HCEC 1CT (cell line): ENCODE results near the gene BCKDHA.
"Not testable (repeated sequence)": the region's sequence is repeated elsewhere in the genome, so short reads cannot be mapped to it uniquely, and the experiment has no call there.

Experiments used
- DNase-seq: peaks from one replicate; pipeline ENCODE4 v3.0.0-alpha.2; 2017

BCKDHA gene

DNA sequence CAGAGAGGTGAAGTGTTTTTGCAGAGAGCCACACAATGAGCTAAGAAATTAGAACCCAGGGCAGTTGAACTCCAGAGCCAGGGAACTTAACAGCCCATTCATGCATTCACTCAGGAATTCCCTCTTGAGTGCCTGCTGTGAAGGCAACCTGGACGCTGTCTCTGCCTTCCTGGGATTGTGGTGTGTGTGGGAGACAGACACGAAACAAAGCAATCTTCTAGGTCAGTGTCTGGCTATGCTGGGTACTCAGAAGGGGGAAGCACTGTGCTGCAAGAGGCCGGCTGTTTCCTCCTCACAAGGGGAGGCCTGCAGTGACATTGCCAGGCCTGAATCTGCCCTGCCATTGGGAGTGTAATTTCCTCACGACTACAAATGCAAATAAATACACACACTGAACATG is 9.7 kb downstream of the BCKDHA start:
- no peak for DNase-seq

DNA sequence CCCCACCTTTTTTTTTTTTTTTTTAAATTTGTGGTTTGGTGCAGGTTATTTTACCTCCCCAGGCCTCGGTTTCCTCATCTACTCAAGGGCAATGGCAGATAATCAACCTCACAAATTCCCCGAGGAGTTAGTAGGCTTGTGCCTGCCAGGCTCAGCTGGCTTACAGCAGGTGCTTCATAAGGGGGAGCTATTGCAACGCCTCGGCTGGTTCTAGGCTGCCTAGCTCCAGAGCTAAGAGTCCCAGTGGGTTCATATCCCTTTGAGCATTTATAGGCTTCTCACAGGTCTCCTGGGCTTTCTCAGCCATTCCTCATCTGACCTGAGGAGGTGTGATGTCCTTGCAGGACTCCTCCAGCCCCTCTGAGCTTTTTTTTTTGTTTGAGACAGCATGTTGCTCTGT is 10.6 kb downstream of the BCKDHA start:
- DNase-seq, result no peak

DNA sequence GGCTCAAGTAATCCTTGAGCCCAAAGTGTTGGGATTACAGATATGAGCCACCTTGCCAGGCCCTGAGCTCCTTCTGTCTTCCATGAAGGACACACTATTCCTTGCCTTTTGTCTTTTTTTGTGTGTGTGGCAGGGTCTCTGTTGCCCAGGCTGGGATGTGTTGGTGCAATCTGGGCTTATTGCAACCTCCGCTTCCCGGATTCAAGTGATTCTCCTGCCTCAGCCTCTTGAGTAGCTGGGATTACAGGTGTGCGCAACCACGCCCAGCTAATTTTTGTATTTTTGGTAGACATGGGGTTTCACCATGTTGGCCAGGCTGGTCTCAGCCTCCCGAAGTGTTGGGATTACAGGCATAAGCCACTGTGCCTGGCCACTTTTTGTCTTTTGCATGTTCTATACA is 11.2 kb downstream of the BCKDHA start:
- not testable (repeated sequence) for DNase-seq

DNA sequence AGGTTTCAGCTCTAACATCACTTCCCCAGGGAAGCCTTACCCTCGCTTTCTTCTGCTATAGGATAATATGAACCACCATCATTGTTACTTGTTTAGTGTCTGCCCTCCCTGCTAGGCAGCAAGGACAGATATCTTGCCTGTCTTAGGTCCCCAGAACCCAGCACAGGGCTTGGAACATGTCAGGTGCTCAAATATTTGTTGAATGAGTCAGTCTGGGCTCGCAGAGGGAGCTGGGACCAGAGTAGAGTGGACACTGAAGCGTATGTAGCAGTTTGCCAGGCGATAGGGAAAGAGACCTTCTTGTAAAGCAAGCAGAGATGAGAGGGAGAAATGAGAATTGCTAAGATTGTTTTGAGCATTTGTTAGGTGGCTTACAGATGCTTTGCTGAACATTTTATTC is 11.7 kb downstream of the BCKDHA start:
- DNase-seq, result no peak

DNA sequence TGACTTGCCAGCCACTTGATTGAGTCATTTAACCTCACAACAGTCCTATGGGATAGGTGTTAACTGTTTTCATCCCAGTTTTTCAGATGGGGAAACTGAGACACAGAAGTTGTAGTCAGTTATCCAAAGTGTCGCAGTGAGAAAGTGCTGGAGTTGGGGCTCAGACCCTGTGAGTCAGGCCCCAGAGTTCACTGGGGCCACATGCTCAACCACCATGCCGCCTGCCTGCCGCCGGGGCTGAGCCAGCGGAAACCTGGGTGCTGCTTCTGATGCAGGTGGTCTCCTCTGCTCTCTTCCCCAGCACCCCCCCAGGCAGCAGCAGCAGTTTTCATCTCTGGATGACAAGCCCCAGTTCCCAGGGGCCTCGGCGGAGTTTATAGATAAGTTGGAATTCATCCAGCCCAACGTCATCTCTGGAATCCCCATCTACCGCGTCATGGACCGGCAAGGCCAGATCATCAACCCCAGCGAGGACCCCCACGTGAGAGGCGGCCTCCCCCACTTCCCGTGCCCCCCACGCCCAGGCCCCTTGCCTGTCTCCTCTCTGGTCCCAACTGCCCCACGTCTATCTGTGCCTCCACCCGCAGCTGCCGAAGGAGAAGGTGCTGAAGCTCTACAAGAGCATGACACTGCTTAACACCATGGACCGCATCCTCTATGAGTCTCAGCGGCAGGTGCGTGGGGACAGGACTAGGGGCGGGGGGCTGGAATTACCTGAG is 12.9 kb downstream of the BCKDHA start:
- DNase-seq, result no peak

DNA sequence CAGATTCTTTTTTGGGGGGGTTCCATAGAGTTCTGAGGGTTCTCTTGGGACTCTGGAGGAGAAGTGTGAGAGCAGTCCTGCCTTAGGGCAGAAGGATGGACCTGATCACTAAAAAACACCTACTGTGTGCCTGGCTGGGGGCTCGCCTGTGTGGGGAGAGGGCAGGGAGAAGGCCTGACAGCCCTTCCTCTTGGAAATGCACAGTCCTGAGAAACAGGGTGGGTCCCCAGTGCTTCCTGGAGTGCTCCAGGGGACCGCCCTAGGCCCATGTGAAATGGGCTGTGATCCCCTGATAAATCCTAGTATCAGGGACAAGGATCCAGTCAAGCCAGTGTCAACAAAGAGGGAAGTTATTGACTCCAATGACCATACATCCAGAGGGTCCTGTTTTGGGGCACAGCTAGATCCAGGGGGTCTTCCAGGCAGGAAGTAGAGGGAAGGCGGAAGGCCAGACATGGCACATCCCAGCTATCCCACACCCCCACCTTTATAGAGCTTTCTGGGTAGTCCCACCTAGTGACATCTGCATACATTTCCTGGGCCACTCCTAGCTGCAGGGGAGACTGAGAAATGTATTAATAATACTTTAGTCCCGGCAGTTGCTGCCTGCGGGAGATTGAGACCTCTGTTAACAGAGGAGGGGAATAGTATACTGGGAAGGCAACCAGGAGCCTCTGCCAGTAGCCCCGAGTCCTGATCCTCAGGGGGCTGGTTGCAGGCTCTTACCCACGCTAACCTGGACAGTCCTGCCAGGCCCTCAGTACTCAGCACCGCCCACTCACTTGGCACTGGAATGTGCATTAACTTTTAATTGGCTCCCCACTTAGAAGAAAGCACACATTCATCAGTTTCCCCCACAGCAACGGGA is 13.7 kb downstream of the BCKDHA start:
- DNase-seq, result no peak

DNA sequence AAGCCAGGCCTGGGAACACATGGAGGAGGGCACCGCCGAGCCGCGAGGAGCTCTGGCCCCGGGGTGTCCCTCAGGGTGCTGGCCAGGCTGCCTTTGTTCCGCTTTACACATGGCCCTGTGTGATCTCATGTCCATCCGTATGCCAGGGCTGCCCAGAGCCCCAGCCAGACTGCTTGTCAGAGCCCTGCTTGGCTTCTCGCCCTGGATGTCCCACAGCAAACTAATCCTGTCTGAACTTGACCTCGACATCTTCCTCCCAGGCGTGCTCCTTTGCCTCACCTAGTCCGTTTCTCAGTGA is 14.3 kb downstream of the BCKDHA start:
- DNase-seq, result no peak

DNA sequence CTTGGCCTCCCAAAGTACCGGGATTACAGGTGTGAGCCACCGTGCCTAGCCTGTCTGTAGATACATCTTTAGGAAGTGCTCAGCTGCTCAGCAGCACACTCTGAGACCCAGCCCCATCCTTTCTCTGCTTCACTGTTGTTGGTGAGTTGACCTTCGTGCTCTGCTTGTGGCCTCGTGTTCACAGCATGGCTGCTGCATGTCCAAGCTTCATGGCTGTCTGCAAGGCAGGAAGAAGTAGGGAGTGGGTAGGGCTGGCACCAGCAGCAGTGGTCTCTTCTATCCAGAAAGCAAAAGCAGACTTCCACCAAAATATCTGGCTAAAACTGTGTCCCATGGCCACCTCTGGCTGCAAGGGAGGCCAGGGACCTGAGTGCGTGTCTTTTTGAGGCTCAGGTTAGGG is 15.3 kb downstream of the BCKDHA start:
- DNase-seq, result no peak

DNA sequence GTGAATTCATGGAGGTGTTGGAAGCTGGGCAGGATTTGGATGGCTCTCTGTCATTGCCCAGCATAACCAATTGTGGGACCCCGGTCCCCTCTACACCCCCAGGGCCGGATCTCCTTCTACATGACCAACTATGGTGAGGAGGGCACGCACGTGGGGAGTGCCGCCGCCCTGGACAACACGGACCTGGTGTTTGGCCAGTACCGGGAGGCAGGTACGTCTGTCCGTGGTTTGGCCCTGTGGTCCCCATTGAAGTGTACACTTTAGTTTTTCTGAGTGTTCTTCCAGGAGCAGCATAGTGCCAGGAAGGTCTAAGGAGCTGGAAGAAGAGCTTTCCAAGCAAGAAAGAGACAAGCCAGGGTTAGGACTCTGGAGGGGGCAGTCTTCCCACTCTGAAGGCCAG is 16.3 kb downstream of the BCKDHA start:
- no peak for DNase-seq

DNA sequence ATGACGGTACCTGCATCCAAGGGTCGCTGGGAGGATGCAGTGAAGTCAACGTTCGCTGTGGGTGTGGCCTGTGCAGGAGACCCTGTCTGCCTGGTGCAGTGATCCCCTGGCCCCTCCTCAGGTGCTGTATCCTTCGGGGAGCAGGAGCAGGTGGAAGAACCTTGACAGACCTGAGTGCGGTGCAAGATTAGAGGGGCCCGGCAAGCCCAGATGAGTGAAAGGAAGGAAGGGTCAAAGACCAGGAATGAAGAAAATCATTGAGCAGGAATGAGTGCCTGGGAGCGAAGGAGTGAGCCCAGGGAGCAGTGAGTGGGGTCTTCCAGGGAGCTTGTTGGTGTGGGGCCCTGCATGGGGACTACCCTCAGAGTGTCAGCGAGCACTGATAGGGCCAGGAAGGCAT is 16.8 kb downstream of the BCKDHA start:
- DNase-seq, result no peak

DNA sequence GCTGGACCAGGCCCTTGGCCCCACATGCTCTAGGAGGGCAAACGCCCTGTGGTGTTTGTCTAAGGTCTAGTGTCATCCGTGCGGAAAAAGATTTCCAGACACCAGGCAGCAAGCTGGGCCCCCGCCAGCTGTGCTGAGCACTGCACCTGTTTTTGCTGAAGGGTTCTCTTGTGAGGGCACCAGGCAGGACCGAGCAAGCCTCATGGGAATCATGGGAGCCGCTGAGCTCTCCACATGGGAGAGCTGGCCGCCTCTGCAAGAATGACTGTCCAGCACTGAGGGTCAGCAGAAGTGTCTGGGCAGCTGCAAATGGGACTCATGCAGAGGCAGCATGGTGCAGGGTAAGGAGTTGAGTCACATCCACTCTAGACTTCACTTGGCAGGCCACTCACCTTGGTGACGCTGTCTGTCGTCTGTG is 17.5 kb downstream of the BCKDHA start:
- DNase-seq, result no peak

DNA sequence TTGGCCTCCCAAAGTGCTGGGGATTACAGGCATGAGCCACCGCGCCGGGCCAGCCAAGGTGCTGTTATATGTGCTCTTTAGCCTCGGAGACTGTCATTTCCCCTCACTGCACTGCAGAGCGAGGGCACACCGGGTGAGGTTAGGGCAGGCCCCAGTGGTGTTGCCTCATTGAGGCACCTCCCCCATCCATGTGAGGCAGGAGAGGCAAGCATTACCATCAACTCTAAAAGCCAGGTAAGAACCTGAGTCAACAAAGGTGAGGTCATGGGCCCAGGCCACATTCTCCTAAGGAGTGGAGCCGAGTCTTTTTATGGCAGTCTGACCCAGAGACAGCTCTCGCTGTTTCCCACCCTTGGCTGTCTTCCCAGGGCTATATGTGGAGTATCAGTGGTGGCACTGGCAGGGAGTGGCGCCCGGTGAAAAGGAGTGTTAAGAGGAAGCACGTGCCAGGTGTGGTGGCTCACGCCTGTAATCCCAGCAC is 18.6 kb downstream of the BCKDHA start:
- no peak for DNase-seq

DNA sequence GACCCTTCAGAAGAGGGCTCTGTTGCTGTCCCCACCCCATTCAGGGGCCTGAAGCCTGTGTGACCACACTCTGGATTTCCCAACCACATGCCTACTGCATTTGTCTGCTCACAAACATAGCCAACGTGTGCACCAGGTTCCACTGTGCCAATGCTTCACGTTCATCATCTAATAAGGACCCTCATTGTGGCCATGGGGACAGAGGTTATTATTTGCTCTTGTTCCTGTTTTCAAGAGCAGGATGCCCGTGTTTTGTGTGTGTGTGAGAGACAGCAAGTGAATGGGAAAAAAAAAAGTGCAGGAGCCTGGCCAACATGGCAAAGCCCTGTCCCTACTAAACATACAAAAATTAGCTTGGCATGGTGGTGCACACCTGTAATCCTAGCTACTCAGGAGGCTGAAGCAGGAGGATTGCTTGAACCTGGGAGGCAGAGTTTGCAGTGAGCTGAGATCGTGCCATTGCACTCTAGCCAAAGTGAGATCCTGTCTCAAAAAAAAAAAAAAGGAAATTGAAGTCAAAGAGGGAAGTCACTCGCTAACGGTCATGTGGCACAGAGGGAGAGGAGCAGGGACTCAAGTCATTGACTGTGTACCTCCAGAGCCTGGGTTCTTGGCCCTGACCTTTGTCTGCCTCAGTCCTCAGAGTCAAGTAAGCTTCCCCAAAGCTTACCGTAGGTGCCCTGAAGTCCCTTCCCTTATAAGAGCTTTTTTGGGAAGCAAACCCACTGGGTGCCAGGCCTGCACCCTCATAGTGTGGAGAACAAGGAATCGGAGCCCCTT is 22.7 kb downstream of the BCKDHA start:
- DNase-seq, result no peak

DNA sequence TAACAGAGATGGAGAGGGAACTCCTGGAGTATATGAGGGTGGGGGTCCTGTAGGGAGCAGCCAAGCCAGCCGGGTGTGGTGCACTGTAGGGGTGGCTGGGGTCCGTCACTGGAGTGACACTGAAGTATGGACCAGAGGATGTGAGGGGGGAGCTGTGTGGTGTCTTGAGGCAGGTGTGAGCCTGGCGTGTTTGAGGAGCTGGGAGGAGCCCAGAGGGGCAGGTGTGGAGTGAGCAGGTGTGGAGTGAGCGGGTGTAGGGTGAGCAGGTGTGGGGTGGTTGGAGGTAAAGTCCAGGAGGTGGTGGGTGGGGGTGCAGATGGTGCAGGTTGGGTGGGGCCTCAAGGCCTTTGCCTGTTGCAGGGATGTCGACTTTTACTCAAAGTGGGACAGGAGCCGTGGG is 23.7 kb downstream of the BCKDHA start:
- no peak for DNase-seq

DNA sequence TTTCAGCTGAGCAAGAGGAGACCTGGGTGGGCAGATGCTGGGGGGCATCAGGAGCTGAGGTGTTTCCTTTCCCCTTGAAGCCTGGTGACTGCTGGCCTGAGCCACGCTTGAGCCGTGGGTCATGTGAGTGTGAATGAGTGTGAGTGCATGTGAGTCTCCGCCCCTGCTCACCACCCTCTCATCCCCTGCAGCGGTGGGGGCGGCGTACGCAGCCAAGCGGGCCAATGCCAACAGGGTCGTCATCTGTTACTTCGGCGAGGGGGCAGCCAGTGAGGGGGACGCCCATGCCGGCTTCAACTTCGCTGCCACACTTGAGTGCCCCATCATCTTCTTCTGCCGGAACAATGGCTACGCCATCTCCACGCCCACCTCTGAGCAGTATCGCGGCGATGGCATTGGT is 24.4 kb downstream of the BCKDHA start:
- no peak for DNase-seq

DNA sequence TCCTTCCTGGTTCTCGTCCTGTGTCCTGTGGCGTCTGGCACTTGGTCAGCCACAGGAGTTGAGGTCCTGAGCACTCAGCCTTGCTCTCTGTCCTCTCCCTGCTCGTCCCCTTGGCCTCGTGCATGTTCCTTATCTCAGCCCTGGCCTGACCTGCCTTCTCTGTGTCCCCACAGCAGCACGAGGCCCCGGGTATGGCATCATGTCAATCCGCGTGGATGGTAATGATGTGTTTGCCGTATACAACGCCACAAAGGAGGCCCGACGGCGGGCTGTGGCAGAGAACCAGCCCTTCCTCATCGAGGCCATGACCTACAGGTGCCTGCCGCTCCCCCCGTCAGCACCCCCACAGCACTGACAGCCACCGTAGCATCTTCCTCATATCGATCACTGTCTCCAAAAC is 24.8 kb downstream of the BCKDHA start:
- no peak for DNase-seq

DNA sequence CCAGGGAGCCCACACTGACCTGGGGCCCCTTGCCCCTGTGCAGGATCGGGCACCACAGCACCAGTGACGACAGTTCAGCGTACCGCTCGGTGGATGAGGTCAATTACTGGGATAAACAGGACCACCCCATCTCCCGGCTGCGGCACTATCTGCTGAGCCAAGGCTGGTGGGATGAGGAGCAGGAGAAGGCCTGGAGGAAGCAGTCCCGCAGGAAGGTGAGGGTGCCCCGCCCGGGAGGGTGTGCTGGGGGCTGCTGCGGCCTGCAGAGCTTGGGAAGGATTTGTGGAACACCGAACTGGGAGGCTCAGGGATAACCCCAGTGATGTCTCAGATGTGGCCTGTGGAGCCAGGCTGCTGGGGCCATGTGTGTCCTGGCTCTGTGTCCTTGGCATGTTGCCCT is 25.3 kb downstream of the BCKDHA start:
- DNase-seq, result no peak

DNA sequence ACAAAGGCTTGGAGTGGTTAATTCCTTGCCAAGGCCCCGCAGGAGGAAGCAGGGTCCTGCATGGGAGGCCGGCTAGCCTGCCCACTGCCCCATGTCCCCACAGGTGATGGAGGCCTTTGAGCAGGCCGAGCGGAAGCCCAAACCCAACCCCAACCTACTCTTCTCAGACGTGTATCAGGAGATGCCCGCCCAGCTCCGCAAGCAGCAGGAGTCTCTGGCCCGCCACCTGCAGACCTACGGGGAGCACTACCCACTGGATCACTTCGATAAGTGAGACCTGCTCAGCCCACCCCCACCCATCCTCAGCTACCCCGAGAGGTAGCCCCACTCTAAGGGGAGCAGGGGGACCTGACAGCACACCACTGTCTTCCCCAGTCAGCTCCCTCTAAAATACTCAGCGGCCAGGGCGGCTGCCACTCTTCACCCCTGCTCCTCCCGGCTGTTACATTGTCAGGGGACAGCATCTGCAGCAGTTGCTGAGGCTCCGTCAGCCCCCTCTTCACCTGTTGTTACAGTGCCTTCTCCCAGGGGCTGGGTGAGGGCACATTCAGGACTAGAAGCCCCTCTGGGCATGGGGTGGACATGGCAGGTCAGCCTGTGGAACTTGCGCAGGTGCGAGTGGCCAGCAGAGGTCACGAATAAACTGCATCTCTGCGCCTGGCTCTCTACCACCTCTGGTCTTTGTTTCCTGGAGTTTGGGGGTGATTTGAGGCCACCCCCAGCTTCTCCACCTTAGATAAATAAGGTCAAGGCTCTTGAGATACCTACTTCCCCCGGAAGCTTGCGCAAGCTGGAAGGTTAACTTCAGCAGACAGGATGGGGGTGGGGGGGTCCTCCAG is 26.9 kb downstream of the BCKDHA start:
- no peak for DNase-seq

DNA sequence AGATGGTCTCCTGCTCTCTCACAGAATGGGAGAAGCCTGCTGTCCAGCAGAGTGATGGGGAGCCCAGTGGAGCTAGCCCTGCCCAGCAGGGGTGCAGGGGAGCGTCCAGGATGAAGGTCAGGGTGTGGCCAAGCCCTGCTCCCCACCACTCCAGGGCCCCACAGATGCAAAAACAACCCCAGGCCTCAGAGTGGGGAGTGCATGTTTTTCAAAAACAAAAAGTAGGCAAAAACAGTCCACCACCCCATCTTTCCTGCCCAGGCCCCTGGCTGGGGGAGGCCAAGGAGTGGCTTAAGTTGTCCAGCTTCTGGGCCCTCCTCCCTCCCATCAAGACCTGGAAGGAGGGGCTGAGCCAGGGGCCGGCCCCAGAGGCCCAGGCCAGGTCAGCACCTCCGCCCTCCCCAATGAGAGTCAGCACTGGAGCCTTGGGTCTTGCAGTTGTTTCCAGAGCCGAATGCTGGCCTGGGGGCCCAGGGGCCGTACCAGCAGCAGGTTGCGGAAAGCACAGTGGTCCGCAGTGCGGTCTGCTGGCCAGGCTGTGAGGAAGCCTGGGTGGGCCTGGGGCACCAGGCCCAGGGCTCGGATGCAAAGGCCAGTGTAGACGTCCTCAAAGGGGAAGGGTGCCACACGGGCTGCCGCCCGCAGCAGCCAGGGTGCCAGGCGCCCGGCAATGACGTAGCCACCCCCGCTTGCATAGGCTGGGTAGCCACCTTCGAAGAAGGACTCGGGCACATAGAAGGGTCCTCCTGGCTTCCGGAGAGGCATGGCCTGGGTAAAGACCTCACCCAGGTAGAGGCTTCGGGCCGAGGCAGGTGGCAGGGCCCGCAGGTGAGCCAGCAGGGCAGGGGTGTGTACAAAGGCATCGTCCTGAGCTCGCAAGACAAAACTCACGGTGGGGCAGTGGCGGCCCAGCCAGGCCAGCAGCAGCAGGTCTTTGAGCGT is 27.8 kb downstream of the BCKDHA start:
- no peak for DNase-seq

DNA sequence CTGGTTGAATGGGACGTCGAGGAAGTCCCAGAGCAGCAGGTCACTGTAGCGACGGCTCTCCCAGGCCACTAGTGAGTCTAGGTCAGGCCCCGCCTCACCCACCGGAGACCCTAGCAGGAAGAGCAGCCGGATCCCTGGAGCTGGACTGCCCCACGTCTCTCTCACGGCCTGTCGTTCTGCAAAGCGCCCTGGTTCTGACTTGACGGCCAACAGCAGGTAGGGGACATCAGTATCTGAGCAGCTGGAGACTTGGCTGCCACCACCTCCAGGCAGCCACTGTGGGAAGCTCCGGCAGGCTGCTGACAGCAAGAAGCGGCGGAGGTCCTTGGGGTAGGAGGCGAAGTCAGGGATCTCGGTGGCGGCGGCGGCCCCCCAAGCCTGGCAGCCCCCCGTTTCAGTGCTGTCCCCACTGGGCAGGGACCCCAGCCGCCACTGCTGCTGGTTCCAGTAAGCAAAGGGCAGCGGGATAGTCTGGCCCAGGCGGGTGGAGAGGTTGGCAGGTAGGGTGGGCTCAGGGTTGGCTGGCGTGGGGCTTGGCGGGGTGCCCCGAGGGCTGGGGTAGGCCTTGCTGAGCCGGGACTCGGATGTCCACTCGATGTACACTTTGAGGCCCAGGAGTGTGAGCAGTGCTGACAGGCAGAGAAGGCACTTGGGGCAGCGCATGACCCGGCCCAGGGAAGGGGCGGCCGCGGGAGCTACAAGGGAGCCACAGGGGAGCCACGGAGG is 28.7 kb downstream of the BCKDHA start:
- no peak for DNase-seq
